Ishikawa (cell line): ENCODE measurements around the gene EVA1B.

ENCODE experiments used
- CEBPB ChIP-seq: IDR thresholded peaks from 2 replicates; pipeline ENCODE4 v1.6.1; 2012
- CREB1 ChIP-seq: IDR thresholded peaks from 2 replicates; pipeline ENCODE4 v1.6.1; 2012; ENCODE audit warnings: low read depth
- EGR1 ChIP-seq: IDR thresholded peaks from 2 replicates; pipeline ENCODE4 v1.6.1; 2012
- EP300 ChIP-seq: IDR thresholded peaks from 2 replicates; pipeline ENCODE4 v1.6.1; 2012; ENCODE audit warnings: borderline replicate concordance
- FOXM1 ChIP-seq: IDR thresholded peaks from 2 replicates; pipeline ENCODE4 v1.6.1; 2012; ENCODE audit warnings: low read depth, borderline replicate concordance
- MAX ChIP-seq: IDR thresholded peaks from 2 replicates; pipeline ENCODE4 v1.6.1; 2012
- RAD21 ChIP-seq: IDR thresholded peaks from 2 replicates; pipeline ENCODE4 v1.6.1; 2012; ENCODE audit warnings: low read depth
- REST ChIP-seq: IDR thresholded peaks from 2 replicates; pipeline ENCODE4 v1.6.1; 2012; ENCODE audit warnings: low read depth, mild to moderate bottlenecking
- TAF1 ChIP-seq: IDR thresholded peaks from 2 replicates; pipeline ENCODE4 v1.6.1; 2012; ENCODE audit warnings: low read depth, mild to moderate bottlenecking
- TCF12 ChIP-seq: IDR thresholded peaks from 2 replicates; pipeline ENCODE4 v1.6.1; 2012; ENCODE audit warnings: low read depth
- YY1 ChIP-seq: IDR thresholded peaks from 2 replicates; pipeline ENCODE4 v1.6.1; 2012; ENCODE audit warnings: low read depth

GRCh38 chr1:36367066-36367465 is 43.6 kb upstream of the EVA1B start:
- no peak for TF ChIP-seq MAX
- no peak for TF ChIP-seq CREB1
- no peak for TF ChIP-seq TAF1
- TF ChIP-seq EGR1 = no peak
- TF ChIP-seq REST = no peak
- TF ChIP-seq CEBPB = no peak
- TF ChIP-seq EP300 = no peak
- TF ChIP-seq TCF12 = no peak
- no peak for TF ChIP-seq RAD21
- TF ChIP-seq FOXM1 = no peak
- TF ChIP-seq YY1 = no peak
